ENCODE results near the gene ING5. TPM values are rescaled to one million over a fixed set of nuclear protein-coding genes. Genes with fewer than 3 reads are reported as not detected.
A peak's percentile ranks its signal among the peaks of the same experiment; 100 is the strongest.

Gene ING5
- total RNA-seq, 1 experiment from 2014 or later = 28.6 TPM

- ChIA-PET POLR2A (interaction anchor here (0.6 to 1.1 kb wide), 2 partner anchors 33 to 48 kb away, joined by 4 to 7 read pairs; partner anchors contain the start of genes DTYMK and ING5), CTCF (no interaction called here)
- no peak for TF ChIP-seq CTCF (IDR thresholded peaks at IDR 0.05; ENCODE audit: insufficient read depth in 1 of 2, low read depth in 1 of 2, low read length in 1 of 2, severe bottlenecking in 1 of 2, unreplicated experiment in 1 of 2)
These were observed 32.8 kb downstream of the ING5 start, which contains the start of gene D2HGDH for GRCh38 chr2:241734467-241735208. TSS of gene D2HGDH (plus strand) at chr2:241734630. CDS start at chr2:241735225, 595 bp downstream.

GRCh38 chr2:241736111-241736510 is 34.3 kb downstream of the ING5 start:
- ChIA-PET CTCF (no interaction called here), POLR2A (no interaction called here)
- no peaks in the 10 kb centered on the region for H3K4me1 Mint-ChIP-seq (ENCODE audit: low read depth, unreplicated experiment)
- no peaks in the 10 kb centered on the region for H3K9me3 Mint-ChIP-seq (ENCODE audit: unreplicated experiment)
- no peaks in the 10 kb centered on the region for H3K9me3 ChIP-seq
- H3K4me3 ChIP-seq (ENCODE audit: low read depth, low read length) = no peak overlapping the region
- BruUV-seq (replicated peaks) = TSS peak; percentile 19
- H3K27me3 ChIP-seq (replicated peaks; ENCODE audit: control insufficient read depth, insufficient read depth, low read length) = no peaks in the 10 kb centered on the region
- DNase-seq = no peak
- no peaks in the 10 kb centered on the region for H3K27me3 Mint-ChIP-seq (ENCODE audit: insufficient read depth, unreplicated experiment)
- peaks cover 9% of the 10 kb centered on the region; the same call in 1 of the 2 replicates for H3K4me1 ChIP-seq
- peak overlapping the region; percentile 69 for H3K4me3 Mint-ChIP-seq (ENCODE audit: unreplicated experiment)
- TF ChIP-seq CTCF (IDR thresholded peaks at IDR 0.05; ENCODE audit: insufficient read depth in 1 of 2, low read depth in 1 of 2, low read length in 1 of 2, severe bottlenecking in 1 of 2, unreplicated experiment in 1 of 2) = no peak
- H3K36me3 ChIP-seq (ENCODE audit: control insufficient read depth, insufficient read depth, low read length) = no peaks in the 10 kb centered on the region
- H3K27ac Mint-ChIP-seq (ENCODE audit: unreplicated experiment) = no peak overlapping the region
- H3K36me3 Mint-ChIP-seq (ENCODE audit: insufficient read depth, unreplicated experiment) = peaks cover 6% of the 10 kb centered on the region
- intact Hi-C loops (cut with micrococcal nuclease; ENCODE audit: unreplicated experiment) = no loop called here

More at GRCh38 chr2:241734467-241735208, 32.8 kb downstream of the ING5 start, which contains the start of gene D2HGDH:
- peaks cover 6% of the 10 kb centered on the region for H3K36me3 Mint-ChIP-seq (ENCODE audit: insufficient read depth, unreplicated experiment)
- H3K27ac Mint-ChIP-seq (ENCODE audit: unreplicated experiment) = no peak within 1 kb of the TSS
- Histone ChIP-seq H3K27me3 (replicated peaks; ENCODE audit: control insufficient read depth, insufficient read depth, low read length) (no peaks in the 10 kb centered on the region), H3K36me3 (ENCODE audit: control insufficient read depth, insufficient read depth, low read length) (no peaks in the 10 kb centered on the region), H3K4me1 (peaks cover 9% of the 10 kb centered on the region; the same call in 1 of the 2 replicates), H3K4me3 (ENCODE audit: low read depth, low read length) (peak within 1 kb of the TSS; percentile 87), H3K9me3 (no peaks in the 10 kb centered on the region)
- H3K9me3 Mint-ChIP-seq (ENCODE audit: unreplicated experiment) = no peaks in the 10 kb centered on the region
- no peaks in the 10 kb centered on the region for H3K4me1 Mint-ChIP-seq (ENCODE audit: low read depth, unreplicated experiment)
- H3K4me3 Mint-ChIP-seq (ENCODE audit: unreplicated experiment) = peak within 1 kb of the TSS; percentile 69
- no peaks in the 10 kb centered on the region for H3K27me3 Mint-ChIP-seq (ENCODE audit: insufficient read depth, unreplicated experiment)
- intact Hi-C loops (cut with micrococcal nuclease; ENCODE audit: unreplicated experiment) = loop anchor here (1.0 kb wide), 1 partner anchor 32 kb away; the partner anchor contains the start of gene ING5
- BruUV-seq (replicated peaks) = TSS peak; percentile 47
- peak; percentile 86 to 91 for DNase-seq

GRCh38 chr2:241738040-241738686 is 36.3 kb downstream of the ING5 start:
- Histone ChIP-seq H3K9me3 (no peaks in the 10 kb centered on the region), H3K4me1 (peaks cover 9% of the 10 kb centered on the region; the same call in 1 of the 2 replicates), H3K4me3 (ENCODE audit: low read depth, low read length) (no peak overlapping the region), H3K27me3 (replicated peaks; ENCODE audit: control insufficient read depth, insufficient read depth, low read length) (no peaks in the 10 kb centered on the region), H3K36me3 (ENCODE audit: control insufficient read depth, insufficient read depth, low read length) (no peaks in the 10 kb centered on the region; the same call in 1 of the 2 replicates)
- peaks cover 6% of the 10 kb centered on the region for H3K36me3 Mint-ChIP-seq (ENCODE audit: insufficient read depth, unreplicated experiment)
- no TSS peak for BruUV-seq (replicated peaks)
- intact Hi-C loops (cut with micrococcal nuclease; ENCODE audit: unreplicated experiment) = no loop called here
- ChIA-PET CTCF (no interaction called here), POLR2A (no interaction called here)
- no peak for DNase-seq
- no peak overlapping the region for H3K27ac Mint-ChIP-seq (ENCODE audit: unreplicated experiment)
- H3K9me3 Mint-ChIP-seq (ENCODE audit: unreplicated experiment) = no peaks in the 10 kb centered on the region
- no peak overlapping the region for H3K4me3 Mint-ChIP-seq (ENCODE audit: unreplicated experiment)
- no peaks in the 10 kb centered on the region for H3K27me3 Mint-ChIP-seq (ENCODE audit: insufficient read depth, unreplicated experiment)
- no peak for TF ChIP-seq CTCF (IDR thresholded peaks at IDR 0.05; ENCODE audit: insufficient read depth in 1 of 2, low read depth in 1 of 2, low read length in 1 of 2, severe bottlenecking in 1 of 2, unreplicated experiment in 1 of 2)
- no peaks in the 10 kb centered on the region for H3K4me1 Mint-ChIP-seq (ENCODE audit: low read depth, unreplicated experiment)
